K562 (cell line): ENCODE measurements around the gene DDX5. TPM values are rescaled to one million over a fixed set of nuclear protein-coding genes. Genes with fewer than 3 reads are reported as not detected.

Experiments used
- CREM ChIP-seq: IDR thresholded peaks from 2 replicates; pipeline ENCODE4 v1.6.1; 2014; ENCODE audit warnings: antibody characterized with exemption, low read depth
- CXXC5 ChIP-seq: fragments of 250-450 bp; sonication (Bioruptor Pico); IDR thresholded peaks from 2 replicates; pipeline ENCODE4 v1.8.0; 2022; ENCODE audit warnings: inconsistent platforms, mild to moderate bottlenecking, moderate library complexity
- DACH1 ChIP-seq: fragments of 450-650 bp; IDR thresholded peaks from 2 replicates; pipeline ENCODE4 v1.6.1; 2018; ENCODE audit not compliant: partially characterized antibody
- FOXJ3 ChIP-seq: sonication (generic); formaldehyde crosslinking; IDR thresholded peaks from 2 replicates; pipeline ENCODE4 v1.4.0; 2020; ENCODE audit warnings: mild to moderate bottlenecking, missing genetic modification reagents
- FUS ChIP-seq: fragments of 200-400 bp; formaldehyde crosslinking; optimal IDR thresholded peaks from 2 replicates; pipeline ENCODE3; 2017; ENCODE audit warnings: low read depth, low read length
- HDAC3 ChIP-seq: fragments of 450-650 bp; IDR thresholded peaks from 2 replicates; pipeline ENCODE4 v1.6.1; 2018; ENCODE audit warnings: borderline replicate concordance, mild to moderate bottlenecking, moderate library complexity; ENCODE audit not compliant: partially characterized antibody
- MYC ChIP-seq, 2 experiments: fragments of 250-450 bp in 1 of 2; sonication (Bioruptor Pico) in 1 of 2; IDR thresholded peaks; 2 replicates each; pipeline versions ENCODE4 v1.5.1 to v1.6.1; 2012 to 2021; ENCODE audit warnings: low read depth in 2 of 2, borderline replicate concordance in 1 of 2, improper control_type of control experiment in 1 of 2, low read length in 1 of 2, mild to moderate bottlenecking in 1 of 2, moderate library complexity in 1 of 2
- NFE2L1 ChIP-seq: fragments of 450-650 bp; IDR thresholded peaks from 2 replicates; pipeline ENCODE4 v1.6.1; 2016; ENCODE audit warnings: missing genetic modification characterization, low read depth, mild to moderate bottlenecking, missing compliant biosample characterization, moderate library complexity, borderline replicate concordance
- PHB ChIP-seq: fragments of 250-450 bp; sonication (Bioruptor Pico); IDR thresholded peaks from 2 replicates; pipeline ENCODE4 v1.5.0; 2021
- PML ChIP-seq: IDR thresholded peaks from 2 replicates; pipeline ENCODE4 v1.6.1; 2012; ENCODE audit warnings: low read length, inconsistent platforms
- RNF219 ChIP-seq: fragments of 250-450 bp; sonication (Bioruptor Pico); IDR thresholded peaks from 2 replicates; pipeline ENCODE4 v1.5.0; 2022; ENCODE audit warnings: mild to moderate bottlenecking
- SLC30A9 ChIP-seq: fragments of 250-450 bp; sonication (Bioruptor Pico); IDR thresholded peaks from 2 replicates; pipeline ENCODE4 v1.8.0; 2022; ENCODE audit warnings: mild to moderate bottlenecking, moderate library complexity
- THRA ChIP-seq: fragments of 450-650 bp; IDR thresholded peaks from 2 replicates; pipeline ENCODE4 v1.6.1; 2017; ENCODE audit warnings: mild to moderate bottlenecking, moderate library complexity
- XRCC3 ChIP-seq: fragments of 450-650 bp; IDR thresholded peaks from 2 replicates; pipeline ENCODE4 v1.6.1; 2017; ENCODE audit warnings: mild to moderate bottlenecking, moderate library complexity
- ZBTB9 ChIP-seq: fragments of 450-650 bp; formaldehyde crosslinking; IDR thresholded peaks from 2 replicates; pipeline ENCODE4 v1.4.0; 2020; ENCODE audit warnings: mild to moderate bottlenecking, moderate library complexity
- ZC3H4 ChIP-seq: sonication (generic); formaldehyde crosslinking; IDR thresholded peaks from 2 replicates; pipeline ENCODE4 v1.9.0; 2021; ENCODE audit warnings: missing genetic modification reagents, borderline replicate concordance
- ZFX ChIP-seq: sonication (generic); formaldehyde crosslinking; IDR thresholded peaks from 2 replicates; pipeline ENCODE4 v1.8.0; 2022; ENCODE audit warnings: mild to moderate bottlenecking, missing genetic modification reagents, moderate library complexity
- ZNF174 ChIP-seq: fragments of 250-450 bp; sonication (Bioruptor Pico); IDR thresholded peaks from 2 replicates; pipeline ENCODE4 v1.4.0; 2020; ENCODE audit warnings: mild to moderate bottlenecking
- ZNF274 ChIP-seq: IDR thresholded peaks from 2 replicates; pipeline ENCODE4 v1.6.1; 2011; ENCODE audit warnings: low read depth, mild to moderate bottlenecking, low read length, moderate library complexity, borderline replicate concordance
- polyA plus RNA-seq, 8 experiments: library from polyadenylated mRNA; depleted of rRNA in 4 of 8; stranded (reverse) in 5 of 8; unstranded in 3 of 8; fragments of >200 nt; fragmentation: Nextera tagmentation in 2 of 8; fragmentation: Illumina TruSeq in 1 of 8; extraction: Ambion mirVana in 2 of 8; extraction: Trizol in 1 of 8; gene quantifications; 2 replicates each; pipeline versions ENCODE4 v1.2.1 to v1.2.3, GENCODE V29; 2011 to 2014; ENCODE audit warnings: inconsistent platforms in 1 of 8, missing spikeins in 1 of 8
- total RNA-seq, 7 experiments: library from RNA; depleted of rRNA in 6 of 7; stranded (reverse); fragments of >200 nt in 6 of 7; fragmentation: Illumina TruSeq in 2 of 7; extraction: Trizol in 2 of 7; gene quantifications; 2 replicates each; pipeline versions ENCODE4 v1.2.1 to v1.2.3, GENCODE V29; 2011 to 2021; ENCODE audit warnings: low replicate concordance in 1 of 7
- TF ChIP-seq, protein P1 (sequence below): fragments of 200-800 bp; sonication (Bioruptor generic); IDR thresholded peaks from 2 replicates; pipeline ENCODE4 v1.6.1; 2016; ENCODE audit warnings: missing genetic modification characterization, missing compliant biosample characterization

DDX5 gene
- total and polyA plus RNA-seq, 9 of the 15 experiments (the other 6 are each of a cell fraction or from before 2014, with no cell fraction given) = 306 to 1,639 (median 604) TPM

DNA sequence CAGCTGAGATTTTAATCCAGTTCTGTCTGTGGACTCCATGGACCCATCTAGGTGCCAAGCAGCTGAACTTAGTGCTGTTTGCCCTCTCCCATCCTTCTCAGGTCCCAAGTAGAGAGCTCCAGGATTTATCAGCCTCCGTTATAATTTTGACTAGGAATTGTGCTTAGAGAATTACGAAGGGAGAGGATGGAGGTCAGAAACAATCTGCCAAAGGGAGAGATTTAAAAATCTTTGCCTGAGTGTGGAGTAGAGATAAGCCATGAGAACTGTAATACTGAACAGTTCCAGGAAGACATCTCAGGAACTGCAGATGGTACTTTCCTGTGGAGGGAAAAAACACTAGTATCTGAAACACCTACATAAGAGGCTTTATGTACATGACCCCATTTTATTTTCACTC lies 27.7 kb upstream of the DDX5 start (continued):
- TF ChIP-seq, protein P1, sequence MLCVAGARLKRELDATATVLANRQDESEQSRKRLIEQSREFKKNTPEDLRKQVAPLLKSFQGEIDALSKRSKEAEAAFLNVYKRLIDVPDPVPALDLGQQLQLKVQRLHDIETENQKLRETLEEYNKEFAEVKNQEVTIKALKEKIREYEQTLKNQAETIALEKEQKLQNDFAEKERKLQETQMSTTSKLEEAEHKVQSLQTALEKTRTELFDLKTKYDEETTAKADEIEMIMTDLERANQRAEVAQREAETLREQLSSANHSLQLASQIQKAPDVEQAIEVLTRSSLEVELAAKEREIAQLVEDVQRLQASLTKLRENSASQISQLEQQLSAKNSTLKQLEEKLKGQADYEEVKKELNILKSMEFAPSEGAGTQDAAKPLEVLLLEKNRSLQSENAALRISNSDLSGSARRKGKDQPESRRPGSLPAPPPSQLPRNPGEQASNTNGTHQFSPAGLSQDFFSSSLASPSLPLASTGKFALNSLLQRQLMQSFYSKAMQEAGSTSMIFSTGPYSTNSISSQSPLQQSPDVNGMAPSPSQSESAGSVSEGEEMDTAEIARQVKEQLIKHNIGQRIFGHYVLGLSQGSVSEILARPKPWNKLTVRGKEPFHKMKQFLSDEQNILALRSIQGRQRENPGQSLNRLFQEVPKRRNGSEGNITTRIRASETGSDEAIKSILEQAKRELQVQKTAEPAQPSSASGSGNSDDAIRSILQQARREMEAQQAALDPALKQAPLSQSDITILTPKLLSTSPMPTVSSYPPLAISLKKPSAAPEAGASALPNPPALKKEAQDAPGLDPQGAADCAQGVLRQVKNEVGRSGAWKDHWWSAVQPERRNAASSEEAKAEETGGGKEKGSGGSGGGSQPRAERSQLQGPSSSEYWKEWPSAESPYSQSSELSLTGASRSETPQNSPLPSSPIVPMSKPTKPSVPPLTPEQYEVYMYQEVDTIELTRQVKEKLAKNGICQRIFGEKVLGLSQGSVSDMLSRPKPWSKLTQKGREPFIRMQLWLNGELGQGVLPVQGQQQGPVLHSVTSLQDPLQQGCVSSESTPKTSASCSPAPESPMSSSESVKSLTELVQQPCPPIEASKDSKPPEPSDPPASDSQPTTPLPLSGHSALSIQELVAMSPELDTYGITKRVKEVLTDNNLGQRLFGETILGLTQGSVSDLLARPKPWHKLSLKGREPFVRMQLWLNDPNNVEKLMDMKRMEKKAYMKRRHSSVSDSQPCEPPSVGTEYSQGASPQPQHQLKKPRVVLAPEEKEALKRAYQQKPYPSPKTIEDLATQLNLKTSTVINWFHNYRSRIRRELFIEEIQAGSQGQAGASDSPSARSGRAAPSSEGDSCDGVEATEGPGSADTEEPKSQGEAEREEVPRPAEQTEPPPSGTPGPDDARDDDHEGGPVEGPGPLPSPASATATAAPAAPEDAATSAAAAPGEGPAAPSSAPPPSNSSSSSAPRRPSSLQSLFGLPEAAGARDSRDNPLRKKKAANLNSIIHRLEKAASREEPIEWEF (CRISPR knock-in tag) = no peak
- no peak for TF ChIP-seq ZFX (CRISPR knock-in tag)
- TF ChIP-seq SLC30A9 (CRISPR knock-in tag) = no peak
- TF ChIP-seq THRA = no peak
- no peak for TF ChIP-seq MYC (IDR thresholded peaks at IDR 0.05; ENCODE audit: low read depth, low read length)
- TF ChIP-seq MYC (CRISPR knock-in tag; IDR thresholded peaks at IDR 0.05; ENCODE audit: borderline replicate concordance, low read depth) = no peak
- TF ChIP-seq FOXJ3 (CRISPR knock-in tag) = no peak
- TF ChIP-seq NFE2L1 (tag) = no peak
- TF ChIP-seq ZBTB9 = no peak
- no peak for TF ChIP-seq RNF219 (CRISPR knock-in tag)
- TF ChIP-seq FUS = no peak
- TF ChIP-seq DACH1 = no peak
- no peak for TF ChIP-seq ZNF274
- no peak for TF ChIP-seq PHB (CRISPR knock-in tag)
- no peak for TF ChIP-seq ZC3H4 (CRISPR knock-in tag)
- no peak for TF ChIP-seq CREM
- TF ChIP-seq CXXC5 = peak; percentile 57; the same call in 1 of the 2 replicates
- peak; percentile 81 for TF ChIP-seq HDAC3
- no peak for TF ChIP-seq ZNF174 (CRISPR knock-in tag)
- no peak for TF ChIP-seq XRCC3
- TF ChIP-seq PML = peak; percentile 71
